ENCODE measurements around the gene TMEM178B. TPM values are rescaled to one million over a fixed set of nuclear protein-coding genes. Genes with fewer than 3 reads are reported as not detected.

TMEM178B gene
- total and polyA plus RNA-seq, 2 of the 4 experiments (the other 2 are of a cell fraction): under 0.01 to 0.05 TPM

GRCh38 chr7:141291541-141291940 lies 217.7 kb downstream of the TMEM178B start:
- POLR2A ChIA-PET (ENCODE audit: unreplicated experiment): no interaction called here

More at GRCh38 chr7:141291541-141291940, 217.7 kb downstream of the TMEM178B start:
- H3K9me1 ChIP-seq (ENCODE audit: insufficient read depth, low read length): no peaks in the 10 kb centered on the region
- H2AK5ac ChIP-seq (ENCODE audit: low read depth, low read length): no peak overlapping the region
- no peaks in the 10 kb centered on the region for H3K4me1 ChIP-seq (ENCODE audit: control insufficient read depth, insufficient read depth, low read length)
- H3K18ac ChIP-seq (ENCODE audit: low read depth, low read length): no peak overlapping the region
- H2BK120ac ChIP-seq (ENCODE audit: low read depth, low read length): no peak overlapping the region
- H3K4me2 ChIP-seq (ENCODE audit: low read depth, low read length): no peak overlapping the region
- H3K36me3 ChIP-seq (ENCODE audit: control insufficient read depth, insufficient read depth, low read length): no peaks in the 10 kb centered on the region
- H4K5ac ChIP-seq (ENCODE audit: low read depth, low read length): no peak overlapping the region
- in situ Hi-C loops (cut with MboI; ENCODE audit: low sequenced_read_pairs): no loop called here
- H3K23ac ChIP-seq (ENCODE audit: low read depth, low read length): no peak overlapping the region
- CTCF ChIA-PET: no interaction called here
- H2BK15ac ChIP-seq (ENCODE audit: low read depth, low read length): no peak overlapping the region
- H4K20me1 ChIP-seq (ENCODE audit: insufficient read depth, low read length): no peaks in the 10 kb centered on the region
- no peak overlapping the region for H4K91ac ChIP-seq (ENCODE audit: insufficient read depth, low read depth, low read length)
- no peak overlapping the region for H4K8ac ChIP-seq (ENCODE audit: low read depth in 2 of 2, low read length in 2 of 2)
- H3K9me3 ChIP-seq (ENCODE audit: control insufficient read depth, insufficient read depth, low read length): peaks cover 13% of the 10 kb centered on the region
- H3K56ac ChIP-seq (ENCODE audit: extremely low read depth, insufficient read depth, low read length): no peak overlapping the region
- H3K4ac ChIP-seq (ENCODE audit: low read depth, low read length): no peak overlapping the region
- H3K4me3 ChIP-seq (ENCODE audit: insufficient read depth, low read depth, low read length): no peak overlapping the region
- no TSS peak for BruUV-seq (replicated peaks)
- WGBS, 2 experiments (ENCODE audit: extremely low coverage in 2 of 2, insufficient read length in 1 of 2): no CpG with 5 or more reads among the region's 2 CpGs
- H3K79me1 ChIP-seq (ENCODE audit: low read depth in 1 of 2, low read length in 2 of 2): peaks cover 0 to 2% of the 10 kb centered on the region in 2 experiments; a peak in 1 of 4 replicates
- dilution Hi-C loops (cut with HindIII; ENCODE audit: low sequenced_read_pairs, unreplicated experiment): no loop called here
- intact Hi-C loops (cut with micrococcal nuclease): no loop called here
- H3K14ac ChIP-seq (replicated peaks; ENCODE audit: low read depth, low read length): no peak overlapping the region
- no peak overlapping the region for H2BK20ac ChIP-seq (ENCODE audit: low read depth, low read length)
- H2AFZ ChIP-seq (replicated peaks; ENCODE audit: low read length, poor library complexity): no peak overlapping the region
- no peak for ATAC-seq (ENCODE audit: low read depth)
- no peak overlapping the region for H3K9ac ChIP-seq (ENCODE audit: low read depth, low read length)
- no peak overlapping the region for H3K27ac ChIP-seq (ENCODE audit: insufficient read depth, low read length)
- no peak overlapping the region for H2AK9ac ChIP-seq (replicated peaks; ENCODE audit: low read depth, low read length, poor library complexity)
- no peaks in the 10 kb centered on the region for H3K27me3 ChIP-seq (ENCODE audit: control insufficient read depth, insufficient read depth, low read length)
- TF ChIP-seq RAD21 (IDR thresholded peaks at IDR 0.05; ENCODE audit: low read length) (no peak), RCOR1 (IDR thresholded peaks at IDR 0.05; ENCODE audit: insufficient replicate concordance, low read length) (no peak), SMC3 (IDR thresholded peaks at IDR 0.05; ENCODE audit: low read depth, low read length) (no peak), NFE2L2 (IDR thresholded peaks at IDR 0.05; ENCODE audit: low read depth, low read length) (no peak), MXI1 (IDR thresholded peaks at IDR 0.05; ENCODE audit: borderline replicate concordance, low read depth, low read length) (no peak), ELK1 (IDR thresholded peaks at IDR 0.05; ENCODE audit: borderline replicate concordance, low read depth, low read length) (no peak), RFX5 (IDR thresholded peaks at IDR 0.05; ENCODE audit: low read depth, low read length) (no peak), USF2 (IDR thresholded peaks at IDR 0.05; ENCODE audit: low read depth, low read length) (no peak), CTCF (conservative IDR thresholded peaks at IDR 0.05; ENCODE audit: low read depth, low read length) (no peak), POLR2A (IDR thresholded peaks at IDR 0.05; ENCODE audit: low read depth, low read length) (no peak), BHLHE40 (IDR thresholded peaks at IDR 0.05; ENCODE audit: low read depth, low read length) (no peak), CHD1 (IDR thresholded peaks at IDR 0.05; ENCODE audit: low read depth, low read length) (no peak)
- no peak for DNase-seq
- H2BK5ac ChIP-seq (ENCODE audit: low read depth, low read length, poor library complexity, severe bottlenecking): no peak overlapping the region

Data from IMR-90 (cell line).